Activated T-cell treated with anti-CD3 and anti-CD28 coated beads, Interleukin-2, amount 50 U/mL, for 48 hours (primary cell): Measurements from ENCODE around the gene KLHL14.
"Not testable (repeated sequence)": the region's sequence is repeated elsewhere in the genome, so short reads cannot be mapped to it uniquely, and the experiment has no call there.

Experiments used
- DNase-seq, 2 experiments: peaks; one replicate each; pipeline ENCODE4 v3.0.0-alpha.2; 2020

KLHL14 gene

DNA sequence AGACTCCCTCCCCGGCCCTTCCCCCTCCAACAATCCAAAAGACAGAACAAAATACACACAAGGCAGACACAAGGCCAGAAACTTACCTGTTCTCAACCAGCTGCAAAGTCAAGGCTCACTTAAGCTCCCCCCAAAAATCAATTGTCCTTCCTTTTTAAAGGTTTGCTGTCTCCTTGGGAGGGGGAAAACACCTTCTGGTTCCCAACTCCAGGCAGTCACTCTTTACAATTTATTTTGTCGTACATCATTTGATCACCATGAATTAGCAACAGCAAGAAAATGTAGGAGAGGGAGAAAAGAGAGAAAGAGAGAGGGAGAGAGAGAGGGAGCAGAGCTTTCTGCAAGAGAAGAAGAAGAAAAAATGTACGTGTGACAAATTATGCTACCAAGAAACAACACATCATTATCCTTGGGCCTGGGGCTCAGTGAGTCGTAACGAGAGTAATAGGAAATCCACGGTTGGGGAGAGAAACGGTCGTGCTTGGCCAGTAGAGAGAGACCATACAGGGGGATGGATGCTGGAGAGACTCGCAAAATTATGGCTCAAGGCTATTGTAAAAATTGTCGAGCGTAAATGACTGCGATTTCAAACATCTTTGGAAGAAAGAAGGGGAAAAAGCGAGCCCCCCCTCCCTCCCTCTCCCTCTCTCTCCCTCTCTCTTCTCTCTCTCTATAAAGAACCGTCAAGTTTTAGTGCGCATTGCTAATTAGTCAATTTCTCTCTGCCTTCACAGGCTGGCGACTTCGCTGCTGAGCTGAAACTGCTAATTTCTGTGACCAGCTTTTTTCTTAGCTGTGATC, at the start of gene KLHL14:
Gene KLHL14, minus strand, starts transcription at position 443 of the 801 bp plus-strand sequence. CDS start 2,432 bp downstream, outside the sequence.
- no peak for DNase-seq

DNA sequence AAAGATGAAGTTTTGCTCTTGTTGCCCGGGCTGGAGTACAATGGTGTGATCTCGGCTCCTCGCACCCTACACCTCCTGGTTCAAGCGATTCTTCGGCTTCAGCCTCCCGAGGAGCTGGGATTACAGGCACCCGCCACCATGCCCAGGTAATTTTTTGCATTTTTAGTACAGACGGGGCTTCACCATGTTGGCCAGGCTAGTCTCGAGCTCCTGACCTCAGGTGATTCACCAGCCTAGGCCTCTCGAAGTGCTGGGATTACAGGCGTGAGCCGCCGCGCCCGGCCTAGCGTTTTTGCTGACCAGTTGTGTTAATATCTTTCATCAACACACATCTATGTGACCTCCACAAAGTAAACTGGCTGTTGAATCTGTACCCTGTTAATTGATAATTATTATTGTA, 49.4 kb upstream of the KLHL14 start:
- DNase-seq, result no peak

DNA sequence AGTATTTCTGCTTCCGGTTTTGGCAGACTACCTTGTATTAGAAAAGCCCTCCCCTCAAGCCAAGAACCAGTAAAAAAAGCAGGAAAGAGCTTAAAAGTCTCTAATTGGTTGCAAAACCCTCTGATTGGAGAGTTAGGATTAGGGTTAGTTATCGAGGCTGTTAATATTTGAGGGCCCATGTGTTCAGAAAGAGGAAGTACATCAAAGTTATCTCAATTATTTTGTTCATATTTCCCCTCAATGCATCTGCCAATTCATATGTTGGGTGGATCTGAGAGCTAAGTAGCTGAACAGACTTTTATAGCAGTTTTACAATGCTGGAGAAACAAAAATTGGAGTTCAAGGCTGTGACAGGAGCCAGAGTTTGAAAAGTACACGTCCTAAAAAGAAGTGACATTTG, 43.1 kb upstream of the KLHL14 start:
- DNase-seq, result no peak

DNA sequence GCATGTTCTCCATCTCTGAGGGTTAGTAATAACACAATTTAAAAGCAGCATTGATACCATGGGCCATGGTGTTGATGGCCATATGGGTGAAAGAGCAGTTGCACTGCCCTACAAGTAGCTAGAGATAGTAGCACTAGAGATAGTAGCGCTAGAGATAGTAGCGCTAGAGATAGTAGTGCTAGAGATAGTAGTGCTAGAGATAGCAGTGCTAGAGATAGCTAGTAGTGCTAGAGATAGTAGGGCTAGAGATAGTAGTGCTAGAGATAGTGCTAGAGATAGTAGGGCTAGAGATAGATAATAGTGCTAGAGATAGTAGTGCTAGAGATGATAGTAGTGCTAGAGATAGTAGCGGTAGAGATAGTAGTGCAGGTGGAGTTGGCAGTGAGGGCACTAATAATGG, 39.5 kb upstream of the KLHL14 start:
- no peak for DNase-seq

DNA sequence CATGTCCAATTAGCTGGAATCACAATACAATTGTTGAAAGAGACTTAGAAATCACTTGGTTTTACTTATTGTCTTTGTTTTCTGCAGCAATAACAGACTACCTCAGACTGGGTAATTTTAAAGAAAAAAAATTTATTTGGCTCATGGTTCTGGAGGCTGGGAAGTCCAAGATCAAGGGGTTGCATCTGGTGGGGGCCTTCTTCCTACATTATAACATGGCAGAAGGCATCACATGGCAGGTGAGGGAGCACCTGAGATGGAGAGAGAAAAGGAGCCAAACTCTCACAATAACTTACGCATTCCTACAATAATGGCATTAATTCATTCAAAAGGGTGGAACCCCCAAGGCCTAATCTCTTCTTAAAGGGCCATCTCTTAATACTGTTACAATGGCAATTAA, 37.5 kb upstream of the KLHL14 start:
- no peak for DNase-seq

DNA sequence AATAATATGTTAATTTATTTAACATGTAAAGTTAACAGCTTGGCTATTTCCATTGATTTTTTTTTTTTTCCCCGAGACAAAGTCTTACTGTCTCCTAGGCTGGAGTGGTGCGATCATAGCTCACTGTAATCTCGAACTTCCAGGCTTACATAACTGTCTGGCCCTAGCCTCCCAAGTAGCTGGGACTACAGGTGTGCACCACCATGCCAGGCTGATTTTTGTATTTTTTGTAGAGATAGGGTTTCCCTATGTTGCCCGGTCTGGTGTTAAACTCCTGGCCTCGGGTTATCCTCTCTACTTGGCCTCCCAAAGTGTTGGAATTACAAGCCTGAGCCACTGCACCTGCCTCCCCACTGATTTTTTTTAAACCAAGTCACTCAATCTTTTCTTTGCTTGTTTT, 32.5 kb upstream of the KLHL14 start:
- DNase-seq, result no peak

DNA sequence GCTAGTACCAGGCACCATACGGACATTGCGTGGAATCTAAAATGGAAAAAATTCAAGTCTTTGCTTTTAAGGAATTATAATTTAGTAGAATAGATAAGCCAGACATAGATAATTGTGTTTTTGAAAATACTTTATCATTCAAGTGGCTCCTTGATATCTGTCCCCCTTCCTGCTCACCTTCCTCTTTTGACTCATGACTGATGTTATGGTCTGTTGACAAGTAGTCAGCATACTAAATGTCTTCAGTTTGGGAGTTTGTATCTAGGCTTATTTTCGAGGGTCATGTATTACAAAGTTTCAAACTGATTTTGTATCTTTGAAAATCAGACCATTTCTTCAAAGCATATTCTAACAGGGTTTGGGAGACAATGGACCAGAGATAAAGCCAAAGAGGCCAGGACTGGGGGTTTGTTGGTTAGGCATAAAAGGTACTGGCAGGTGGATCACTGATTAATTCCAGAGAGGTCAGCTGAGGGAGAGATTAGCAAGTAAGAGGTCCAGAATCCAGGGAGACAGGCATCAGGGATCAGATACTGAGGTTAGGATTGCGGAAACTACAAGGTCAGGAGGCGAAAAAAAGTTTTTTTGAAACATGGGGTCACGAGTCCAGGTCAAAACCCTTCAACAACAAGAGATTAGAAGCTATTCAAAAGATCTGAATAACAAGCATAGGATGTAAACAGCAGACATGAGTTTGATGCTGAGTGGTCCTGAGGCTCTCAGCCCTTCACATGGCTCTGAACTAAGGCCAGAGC, 31.5 kb upstream of the KLHL14 start:
- DNase-seq, result no peak

DNA sequence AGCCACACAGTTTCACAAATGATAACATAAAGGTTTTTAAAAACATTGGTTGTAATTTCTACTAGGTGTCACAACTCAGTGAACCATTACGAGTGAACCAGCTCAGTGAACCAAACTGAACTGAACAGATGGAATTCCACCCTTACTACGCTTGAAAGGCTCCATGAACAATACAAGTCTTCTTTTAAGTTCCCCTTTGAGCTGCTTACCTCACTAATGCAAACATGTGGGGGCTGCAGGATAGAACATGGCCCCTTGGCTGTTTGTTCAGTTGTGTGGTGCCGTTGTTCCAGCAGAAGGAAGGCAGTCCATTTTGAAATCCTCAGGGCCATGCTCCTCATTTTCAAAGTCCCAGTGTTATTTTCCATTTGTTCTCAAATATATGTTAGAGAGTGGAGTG, 30.7 kb upstream of the KLHL14 start:
- DNase-seq, result no peak

DNA sequence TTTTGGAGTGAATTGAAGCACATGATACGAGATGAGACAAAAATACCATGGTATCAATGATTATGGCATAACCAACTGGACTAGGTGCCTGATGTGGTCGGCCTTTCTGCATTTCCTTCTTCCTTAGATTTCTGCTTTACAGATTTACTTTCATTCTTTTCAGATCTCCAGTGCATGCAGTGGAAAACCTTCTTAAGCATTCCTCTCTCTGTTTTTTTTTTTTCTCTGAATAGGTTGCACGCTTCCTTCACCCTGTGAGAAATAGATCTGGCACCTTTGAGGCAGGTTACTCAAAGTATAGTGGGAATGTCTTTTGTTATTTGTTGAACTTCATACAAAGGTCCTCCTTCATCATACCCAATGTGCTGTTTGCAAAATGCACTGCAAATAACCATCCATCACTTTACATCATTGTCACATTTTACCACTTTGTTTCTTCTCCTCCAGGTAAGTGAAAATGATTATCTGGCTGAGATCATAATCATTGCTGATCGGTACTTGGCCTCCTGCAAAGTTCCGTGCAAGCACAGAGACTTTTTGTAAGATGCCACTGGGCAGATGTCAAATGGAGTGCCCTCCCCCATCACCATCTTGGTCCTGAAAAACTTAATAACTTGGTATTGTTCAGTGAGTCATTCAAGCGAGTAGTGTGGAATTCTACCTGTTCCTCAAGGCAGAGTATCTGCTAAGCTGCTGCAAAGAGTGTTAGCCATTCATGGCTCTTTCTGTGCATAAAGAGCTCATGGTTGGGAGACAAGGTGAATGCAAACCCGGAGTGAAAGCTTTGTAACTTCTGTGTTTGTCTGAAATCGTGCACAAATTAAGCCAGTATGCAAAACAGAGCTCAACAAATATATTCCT, 30.0 kb upstream of the KLHL14 start:
- DNase-seq, result no peak

GRCh38 chr18:32801228-32801627, 28.4 kb upstream of the KLHL14 start:
- no peak for DNase-seq

DNA sequence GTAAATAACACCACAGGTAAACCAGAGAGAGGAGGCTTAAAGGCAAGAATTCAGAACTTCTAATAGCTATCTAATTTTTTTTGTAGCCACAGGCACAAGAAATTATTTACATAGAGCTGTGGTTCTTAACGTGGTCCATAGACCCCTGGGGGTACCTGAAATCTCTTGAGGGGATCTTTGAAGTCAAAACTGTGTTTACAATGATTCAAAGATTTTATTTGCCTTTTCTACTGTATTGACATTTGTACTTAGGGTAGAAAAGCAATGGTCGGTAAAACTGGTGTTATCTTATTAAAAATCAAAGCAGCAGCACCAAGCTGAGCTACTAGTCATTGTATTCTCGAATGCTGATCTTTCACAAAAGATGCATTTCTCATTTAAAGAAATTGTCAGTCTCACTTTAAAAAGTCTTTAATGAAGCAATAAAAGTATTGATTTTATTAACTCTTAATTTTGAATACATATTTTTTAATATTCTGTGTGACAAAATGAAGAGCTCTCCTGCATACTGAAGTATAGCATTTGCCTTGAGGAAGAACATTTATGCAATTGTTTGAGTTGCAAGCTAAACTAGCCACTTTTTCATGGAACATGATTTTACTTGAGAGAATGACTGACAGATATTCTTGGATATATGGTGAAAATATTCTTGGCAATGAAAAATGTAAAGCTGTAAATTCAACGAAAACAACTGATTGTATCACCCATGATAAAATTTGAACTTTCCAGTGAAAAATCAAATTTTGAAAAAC, 25.6 kb upstream of the KLHL14 start:
- DNase-seq, result no peak

- DNase-seq, result not testable (repeated sequence)
Measured at GRCh38 chr18:32794667-32795066, 21.8 kb upstream of the KLHL14 start.

DNA sequence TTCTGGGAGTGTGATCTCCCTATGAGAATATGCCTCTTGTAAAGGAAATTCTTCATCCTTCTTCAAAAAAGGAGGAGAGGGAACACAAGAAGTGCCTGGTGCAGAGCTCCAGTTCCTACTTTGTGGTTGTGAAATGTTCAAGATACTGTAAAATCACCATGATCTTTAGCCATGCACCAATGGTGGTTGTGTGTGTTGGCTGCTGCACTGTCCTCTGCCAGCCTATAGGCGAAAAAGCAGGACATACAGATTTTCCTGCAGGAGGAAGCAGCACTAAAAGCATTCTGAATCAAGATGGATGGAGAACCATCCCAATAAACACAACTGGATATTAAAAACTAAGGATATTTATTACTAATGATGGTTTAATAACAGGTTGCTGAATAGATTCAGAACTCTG, 6.2 kb upstream of the KLHL14 start:
- no peak for DNase-seq

- DNase-seq, result no peak
Measured at GRCh38 chr18:32777049-32777448, 4.2 kb upstream of the KLHL14 start.

- no peak for DNase-seq
Measured at GRCh38 chr18:32776561-32776960, 3.7 kb upstream of the KLHL14 start.

DNA sequence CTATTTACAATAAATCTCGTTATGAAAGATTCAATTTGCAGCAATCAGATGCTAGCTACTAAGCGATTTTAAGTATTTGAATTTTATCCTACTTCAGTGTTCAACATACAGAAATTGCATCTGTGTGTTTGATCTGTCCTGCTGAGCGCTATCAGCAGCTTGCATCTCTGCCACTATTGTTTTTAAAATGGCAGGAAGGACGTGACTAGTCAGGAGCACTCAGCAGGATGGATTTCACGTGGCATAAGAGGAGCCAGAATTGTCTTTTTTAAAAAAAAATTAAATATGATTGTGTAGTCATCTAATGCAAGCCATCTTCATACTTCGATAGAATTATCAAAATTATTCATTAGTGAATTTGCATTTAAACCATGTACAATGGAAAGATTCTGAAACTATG, 2.8 kb upstream of the KLHL14 start:
- DNase-seq, result no peak

DNA sequence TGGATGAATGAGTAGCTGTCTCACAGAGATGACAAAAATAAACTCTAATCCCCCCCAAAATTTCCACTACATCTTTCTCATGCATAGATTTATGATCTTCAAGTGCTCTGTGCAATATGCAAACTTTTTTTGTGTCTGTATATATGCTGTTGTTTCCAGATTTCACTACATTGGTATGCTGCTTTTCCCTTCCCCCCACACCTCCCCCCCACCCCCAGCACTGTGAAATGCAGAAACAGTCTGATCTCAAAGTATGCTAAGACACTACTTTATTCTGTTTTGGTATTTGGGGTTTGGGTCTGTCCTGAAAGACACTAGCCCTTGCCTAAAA, 524 bp upstream of the KLHL14 start:
- DNase-seq, result no peak

DNA sequence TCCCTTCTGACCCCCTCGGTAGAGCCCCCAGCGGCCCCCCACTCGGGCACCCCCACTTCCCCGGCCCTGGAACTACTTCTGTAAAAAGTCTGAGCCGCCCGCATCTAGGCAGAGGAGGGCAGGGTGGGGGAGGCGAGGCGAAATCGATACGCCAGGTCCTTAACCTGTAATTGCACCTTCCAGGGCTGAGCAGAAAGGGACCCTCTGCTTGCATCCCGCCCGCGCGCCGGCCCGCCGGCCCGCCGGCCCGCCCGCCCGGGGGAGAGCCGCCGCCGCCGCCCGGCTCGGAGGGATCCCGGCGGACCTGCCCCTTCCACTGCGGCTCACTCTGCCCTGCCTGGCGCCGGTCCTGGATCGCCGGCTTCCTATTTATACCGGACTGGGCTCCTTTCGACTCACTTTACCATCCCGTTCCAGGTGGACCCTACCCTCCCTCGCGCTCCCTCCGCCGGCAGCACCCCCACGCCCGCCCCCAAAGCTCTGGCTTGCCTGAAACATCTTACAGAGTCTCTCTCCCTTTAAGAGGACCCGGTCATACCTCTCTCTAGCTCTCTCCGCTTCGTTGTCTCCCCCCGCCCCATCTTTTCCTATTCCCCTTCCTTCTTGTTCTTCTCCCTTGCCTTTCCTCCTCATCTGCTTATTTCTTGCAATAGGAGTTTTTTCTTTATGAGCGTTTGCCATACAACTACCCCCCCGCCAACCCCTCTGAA, 797 bp downstream of the KLHL14 start:
- DNase-seq, result no peak

GRCh38 chr18:32771169-32771751, 1.6 kb downstream of the KLHL14 start:
- peak in 1 of 2 experiments; percentile 18 for DNase-seq

DNA sequence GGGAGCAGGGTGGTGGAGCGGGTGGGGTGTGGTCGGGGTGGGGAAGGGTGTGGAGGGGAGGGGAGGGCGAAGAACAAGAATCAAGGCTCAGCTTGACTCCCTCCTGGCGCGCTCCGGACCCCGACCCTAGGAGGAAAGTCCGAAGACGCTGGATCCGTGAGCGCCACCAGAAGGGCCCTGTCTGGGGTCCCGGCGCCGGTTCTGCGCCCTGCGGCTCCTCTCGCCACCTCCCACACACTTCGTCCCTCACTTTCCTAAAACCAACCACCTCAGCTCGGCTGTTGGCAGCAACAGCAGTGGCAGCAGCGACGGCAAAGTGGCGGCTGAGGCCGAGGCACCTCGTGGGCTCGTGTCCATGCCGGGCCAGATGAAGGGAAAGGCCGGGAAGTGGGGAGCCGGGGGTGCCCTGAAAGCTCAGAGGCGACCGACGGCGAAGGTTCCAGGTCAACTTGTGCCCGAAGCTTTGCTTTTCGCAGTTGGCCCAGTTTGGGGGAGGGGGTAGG, 2.1 kb downstream of the KLHL14 start:
- DNase-seq, result no peak

DNA sequence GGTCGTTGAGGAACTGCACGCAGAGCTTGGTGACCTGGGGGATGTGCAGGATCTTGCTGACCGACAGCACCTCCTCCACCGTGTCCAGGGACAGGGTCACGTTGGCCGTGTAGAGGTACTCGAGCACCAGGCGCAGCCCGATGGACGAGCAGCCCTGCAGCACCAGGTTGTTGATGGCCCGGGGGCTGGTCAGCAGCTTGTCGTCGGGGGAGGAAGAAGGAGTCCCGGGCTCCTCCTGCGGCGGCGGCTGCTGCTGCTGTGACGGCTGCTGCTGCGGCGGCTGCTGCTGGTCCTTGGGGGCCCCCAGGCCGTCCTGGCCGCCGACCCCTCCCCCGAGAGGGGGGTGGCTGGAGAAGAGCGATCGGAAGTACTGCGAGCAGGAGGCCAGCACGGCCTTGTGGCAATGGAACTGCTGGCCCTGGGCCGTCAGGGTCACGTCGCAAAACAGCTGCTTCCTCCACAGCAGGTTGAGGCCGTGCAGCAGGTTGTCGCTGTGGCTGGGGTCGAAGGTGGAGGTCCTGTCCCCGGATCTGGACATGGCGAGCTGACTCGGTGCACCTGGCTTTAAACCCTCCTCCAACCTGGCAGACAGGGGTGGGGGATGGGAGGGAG, 2.7 kb downstream of the KLHL14 start:
- DNase-seq, result peak in 1 of 2 experiments; percentile 20
